ENCODE data around the gene EPB41L1.

DNA sequence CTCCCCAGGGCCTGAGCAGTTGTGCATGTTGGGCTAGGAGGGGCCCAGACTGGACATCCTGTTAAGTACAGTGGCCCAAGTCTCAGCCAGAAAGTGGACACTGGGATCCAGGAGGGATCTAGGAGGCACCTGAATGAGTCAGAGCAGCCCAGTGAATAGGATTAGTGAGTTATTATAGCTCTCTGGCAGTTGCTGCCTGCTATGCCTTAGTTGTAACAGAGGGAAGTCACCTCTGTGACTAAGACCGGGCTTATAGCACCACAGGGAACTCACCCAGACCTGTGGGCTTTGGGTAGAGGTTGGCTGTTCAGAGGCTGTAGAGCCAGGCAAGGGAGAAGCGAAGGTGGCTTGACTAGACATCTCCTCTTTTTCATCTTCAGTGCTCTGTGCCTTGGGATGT, 42.7 kb downstream of the EPB41L1 start:
- no peak for TF ChIP-seq YY1 (tag by site-specific recombination; IDR thresholded peaks at IDR 0.05)
- TF ChIP-seq SP2 (tag by site-specific recombination; IDR thresholded peaks at IDR 0.05): no peak
- TF ChIP-seq, protein P1, sequence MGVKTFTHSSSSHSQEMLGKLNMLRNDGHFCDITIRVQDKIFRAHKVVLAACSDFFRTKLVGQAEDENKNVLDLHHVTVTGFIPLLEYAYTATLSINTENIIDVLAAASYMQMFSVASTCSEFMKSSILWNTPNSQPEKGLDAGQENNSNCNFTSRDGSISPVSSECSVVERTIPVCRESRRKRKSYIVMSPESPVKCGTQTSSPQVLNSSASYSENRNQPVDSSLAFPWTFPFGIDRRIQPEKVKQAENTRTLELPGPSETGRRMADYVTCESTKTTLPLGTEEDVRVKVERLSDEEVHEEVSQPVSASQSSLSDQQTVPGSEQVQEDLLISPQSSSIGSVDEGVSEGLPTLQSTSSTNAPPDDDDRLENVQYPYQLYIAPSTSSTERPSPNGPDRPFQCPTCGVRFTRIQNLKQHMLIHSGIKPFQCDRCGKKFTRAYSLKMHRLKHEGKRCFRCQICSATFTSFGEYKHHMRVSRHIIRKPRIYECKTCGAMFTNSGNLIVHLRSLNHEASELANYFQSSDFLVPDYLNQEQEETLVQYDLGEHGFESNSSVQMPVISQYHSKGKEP (tag by site-specific recombination; IDR thresholded peaks at IDR 0.05): no peak
- TF ChIP-seq, protein P2, sequence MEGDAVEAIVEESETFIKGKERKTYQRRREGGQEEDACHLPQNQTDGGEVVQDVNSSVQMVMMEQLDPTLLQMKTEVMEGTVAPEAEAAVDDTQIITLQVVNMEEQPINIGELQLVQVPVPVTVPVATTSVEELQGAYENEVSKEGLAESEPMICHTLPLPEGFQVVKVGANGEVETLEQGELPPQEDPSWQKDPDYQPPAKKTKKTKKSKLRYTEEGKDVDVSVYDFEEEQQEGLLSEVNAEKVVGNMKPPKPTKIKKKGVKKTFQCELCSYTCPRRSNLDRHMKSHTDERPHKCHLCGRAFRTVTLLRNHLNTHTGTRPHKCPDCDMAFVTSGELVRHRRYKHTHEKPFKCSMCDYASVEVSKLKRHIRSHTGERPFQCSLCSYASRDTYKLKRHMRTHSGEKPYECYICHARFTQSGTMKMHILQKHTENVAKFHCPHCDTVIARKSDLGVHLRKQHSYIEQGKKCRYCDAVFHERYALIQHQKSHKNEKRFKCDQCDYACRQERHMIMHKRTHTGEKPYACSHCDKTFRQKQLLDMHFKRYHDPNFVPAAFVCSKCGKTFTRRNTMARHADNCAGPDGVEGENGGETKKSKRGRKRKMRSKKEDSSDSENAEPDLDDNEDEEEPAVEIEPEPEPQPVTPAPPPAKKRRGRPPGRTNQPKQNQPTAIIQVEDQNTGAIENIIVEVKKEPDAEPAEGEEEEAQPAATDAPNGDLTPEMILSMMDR (tag by site-specific recombination; IDR thresholded peaks at IDR 0.05): no peak
- TF ChIP-seq, protein P3, sequence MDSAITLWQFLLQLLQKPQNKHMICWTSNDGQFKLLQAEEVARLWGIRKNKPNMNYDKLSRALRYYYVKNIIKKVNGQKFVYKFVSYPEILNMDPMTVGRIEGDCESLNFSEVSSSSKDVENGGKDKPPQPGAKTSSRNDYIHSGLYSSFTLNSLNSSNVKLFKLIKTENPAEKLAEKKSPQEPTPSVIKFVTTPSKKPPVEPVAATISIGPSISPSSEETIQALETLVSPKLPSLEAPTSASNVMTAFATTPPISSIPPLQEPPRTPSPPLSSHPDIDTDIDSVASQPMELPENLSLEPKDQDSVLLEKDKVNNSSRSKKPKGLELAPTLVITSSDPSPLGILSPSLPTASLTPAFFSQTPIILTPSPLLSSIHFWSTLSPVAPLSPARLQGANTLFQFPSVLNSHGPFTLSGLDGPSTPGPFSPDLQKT (IDR thresholded peaks at IDR 0.05; ENCODE audit: borderline replicate concordance, low read depth, low read length): no peak
- TF ChIP-seq, protein P4, sequence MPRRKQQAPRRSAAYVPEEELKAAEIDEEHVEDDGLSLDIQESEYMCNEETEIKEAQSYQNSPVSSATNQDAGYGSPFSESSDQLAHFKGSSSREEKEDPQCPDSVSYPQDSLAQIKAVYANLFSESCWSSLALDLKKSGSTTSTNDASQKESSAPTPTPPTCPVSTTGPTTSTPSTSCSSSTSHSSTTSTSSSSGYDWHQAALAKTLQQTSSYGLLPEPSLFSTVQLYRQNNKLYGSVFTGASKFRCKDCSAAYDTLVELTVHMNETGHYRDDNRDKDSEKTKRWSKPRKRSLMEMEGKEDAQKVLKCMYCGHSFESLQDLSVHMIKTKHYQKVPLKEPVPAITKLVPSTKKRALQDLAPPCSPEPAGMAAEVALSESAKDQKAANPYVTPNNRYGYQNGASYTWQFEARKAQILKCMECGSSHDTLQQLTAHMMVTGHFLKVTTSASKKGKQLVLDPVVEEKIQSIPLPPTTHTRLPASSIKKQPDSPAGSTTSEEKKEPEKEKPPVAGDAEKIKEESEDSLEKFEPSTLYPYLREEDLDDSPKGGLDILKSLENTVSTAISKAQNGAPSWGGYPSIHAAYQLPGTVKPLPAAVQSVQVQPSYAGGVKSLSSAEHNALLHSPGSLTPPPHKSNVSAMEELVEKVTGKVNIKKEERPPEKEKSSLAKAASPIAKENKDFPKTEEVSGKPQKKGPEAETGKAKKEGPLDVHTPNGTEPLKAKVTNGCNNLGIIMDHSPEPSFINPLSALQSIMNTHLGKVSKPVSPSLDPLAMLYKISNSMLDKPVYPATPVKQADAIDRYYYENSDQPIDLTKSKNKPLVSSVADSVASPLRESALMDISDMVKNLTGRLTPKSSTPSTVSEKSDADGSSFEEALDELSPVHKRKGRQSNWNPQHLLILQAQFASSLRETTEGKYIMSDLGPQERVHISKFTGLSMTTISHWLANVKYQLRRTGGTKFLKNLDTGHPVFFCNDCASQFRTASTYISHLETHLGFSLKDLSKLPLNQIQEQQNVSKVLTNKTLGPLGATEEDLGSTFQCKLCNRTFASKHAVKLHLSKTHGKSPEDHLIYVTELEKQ (tag by site-specific recombination; IDR thresholded peaks at IDR 0.05; ENCODE audit: borderline replicate concordance): no peak
- TF ChIP-seq HOXC10 (CRISPR knock-in tag; IDR thresholded peaks at IDR 0.05): no peak
- TF ChIP-seq ZIC2 (tag by site-specific recombination; IDR thresholded peaks at IDR 0.05): no peak
- no peak for TF ChIP-seq RBAK (tag by site-specific recombination; IDR thresholded peaks at IDR 0.05)
- no peak for TF ChIP-seq ZBTB21 (tag by site-specific recombination; IDR thresholded peaks at IDR 0.05)
- no peak for TF ChIP-seq ZNF302 (tag by site-specific recombination; IDR thresholded peaks at IDR 0.05; ENCODE audit: low read depth)
- TF ChIP-seq ZNF501 (tag by site-specific recombination; IDR thresholded peaks at IDR 0.05): no peak
- TF ChIP-seq, protein P5, sequence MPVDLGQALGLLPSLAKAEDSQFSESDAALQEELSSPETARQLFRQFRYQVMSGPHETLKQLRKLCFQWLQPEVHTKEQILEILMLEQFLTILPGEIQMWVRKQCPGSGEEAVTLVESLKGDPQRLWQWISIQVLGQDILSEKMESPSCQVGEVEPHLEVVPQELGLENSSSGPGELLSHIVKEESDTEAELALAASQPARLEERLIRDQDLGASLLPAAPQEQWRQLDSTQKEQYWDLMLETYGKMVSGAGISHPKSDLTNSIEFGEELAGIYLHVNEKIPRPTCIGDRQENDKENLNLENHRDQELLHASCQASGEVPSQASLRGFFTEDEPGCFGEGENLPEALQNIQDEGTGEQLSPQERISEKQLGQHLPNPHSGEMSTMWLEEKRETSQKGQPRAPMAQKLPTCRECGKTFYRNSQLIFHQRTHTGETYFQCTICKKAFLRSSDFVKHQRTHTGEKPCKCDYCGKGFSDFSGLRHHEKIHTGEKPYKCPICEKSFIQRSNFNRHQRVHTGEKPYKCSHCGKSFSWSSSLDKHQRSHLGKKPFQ (tag by site-specific recombination; IDR thresholded peaks at IDR 0.05): no peak
- TF ChIP-seq ZNF792 (tag by site-specific recombination; IDR thresholded peaks at IDR 0.05): no peak
